GM23338 (cell line): ENCODE data around the gene GAS2. TPM values are rescaled to one million over a fixed set of nuclear protein-coding genes. Genes with fewer than 3 reads are reported as not detected.

Experiments
- ATAC-seq: fragments of 200-7000 bp; cut with Tn5 transposase; 3 replicates; pipeline ENCODE4 v1.9.1; 2020
- DNase-seq: peaks from one replicate; pipeline ENCODE4 v3.0.0-alpha.2; 2015; ENCODE audit warnings: low spot score
- H2AFZ ChIP-seq: fragments of 200-600 bp; sonication (generic); 2 replicates; pipeline ENCODE4 v1.8.0; 2016; ENCODE audit warnings: antibody characterized with exemption, mild to moderate bottlenecking, moderate library complexity
- H3F3A ChIP-seq: fragments of 200-600 bp; sonication (generic); replicated peaks from 2 replicates; pipeline ENCODE4 v1.8.0; 2017; ENCODE audit warnings: antibody characterized with exemption, mixed run types, low read depth
- H3K27ac ChIP-seq: fragments of 200-600 bp; sonication (generic); 2 replicates; pipeline ENCODE4 v1.6.1; 2016; ENCODE audit warnings: low read depth
- H3K27me3 ChIP-seq: fragments of 200-600 bp; sonication (generic); 2 replicates; pipeline ENCODE4 v1.8.0; 2016; ENCODE audit warnings: mild to moderate bottlenecking, mixed run types, moderate library complexity; ENCODE audit not compliant: insufficient read depth
- H3K36me3 ChIP-seq: fragments of 200-600 bp; sonication (generic); 2 replicates; pipeline ENCODE4 v1.8.0; 2016; ENCODE audit warnings: mild to moderate bottlenecking; ENCODE audit not compliant: insufficient read depth
- H3K4me1 ChIP-seq: fragments of 200-600 bp; sonication (generic); 2 replicates; pipeline ENCODE4 v1.8.0; 2016; ENCODE audit warnings: mild to moderate bottlenecking, moderate library complexity; ENCODE audit not compliant: insufficient read depth
- H3K4me2 ChIP-seq: fragments of 200-600 bp; sonication (generic); 2 replicates; pipeline ENCODE4 v1.7.1; 2017; ENCODE audit warnings: mixed run types
- H3K4me3 ChIP-seq: fragments of 200-600 bp; sonication (generic); 2 replicates; pipeline ENCODE4 v1.6.1; 2016; ENCODE audit warnings: mixed run types
- H3K79me2 ChIP-seq: fragments of 200-600 bp; sonication (generic); replicated peaks from 2 replicates; pipeline ENCODE4 v1.8.0; 2017; ENCODE audit warnings: mild to moderate bottlenecking; ENCODE audit not compliant: insufficient read depth
- H3K9me2 ChIP-seq: fragments of 200-600 bp; sonication (generic); 2 replicates; pipeline ENCODE4 v1.8.0; 2017; ENCODE audit not compliant: insufficient read depth
- H4K20me1 ChIP-seq: fragments of 200-600 bp; sonication (generic); replicated peaks from 2 replicates; pipeline ENCODE4 v1.8.0; 2017; ENCODE audit warnings: mild to moderate bottlenecking; ENCODE audit not compliant: insufficient read depth
- H3K27ac Mint-ChIP-seq: 2 replicates; pipeline ENCODE4 v1.8.0; 2020; ENCODE audit warnings: inconsistent platforms, mild to moderate bottlenecking, moderate library complexity, mixed read lengths
- H3K27me3 Mint-ChIP-seq: 3 replicates; pipeline ENCODE4 v1.8.0; 2022; ENCODE audit warnings: low read depth, mild to moderate bottlenecking, moderate library complexity, mixed read lengths, inconsistent platforms; ENCODE audit not compliant: insufficient read depth, poor library complexity
- H3K36me3 Mint-ChIP-seq: 3 replicates; pipeline ENCODE4 v1.8.0; 2021; ENCODE audit warnings: low read depth, mild to moderate bottlenecking, inconsistent platforms, moderate library complexity, mixed read lengths
- H3K4me1 Mint-ChIP-seq: 3 replicates; pipeline ENCODE4 v1.8.0; 2020; ENCODE audit warnings: mild to moderate bottlenecking, inconsistent platforms, mixed read lengths
- H3K4me3 Mint-ChIP-seq: 3 replicates; pipeline ENCODE4 v1.8.0; 2021; ENCODE audit warnings: moderate library complexity, mild to moderate bottlenecking, inconsistent platforms, mixed read lengths
- H3K9me3 Mint-ChIP-seq: 3 replicates; pipeline ENCODE4 v1.8.0; 2020; ENCODE audit warnings: moderate library complexity, mild to moderate bottlenecking, inconsistent platforms, mixed read lengths
- CREB1 ChIP-seq: fragments of 250-450 bp; sonication (Bioruptor Pico); IDR thresholded peaks from 2 replicates; pipeline ENCODE4 v1.5.0; 2020; ENCODE audit warnings: low read depth, mild to moderate bottlenecking, moderate library complexity
- EZH2 ChIP-seq: fragments of 200-600 bp; sonication (generic); IDR thresholded peaks from one replicate; pipeline ENCODE4 v1.8.0; 2017; ENCODE audit warnings: antibody characterized with exemption, mild to moderate bottlenecking, low read depth; ENCODE audit not compliant: unreplicated experiment
- EZH2phosphoT487 ChIP-seq: fragments of 200-600 bp; sonication (generic); IDR thresholded peaks from one replicate; pipeline ENCODE4 v1.8.1; 2018; ENCODE audit warnings: antibody characterized with exemption; ENCODE audit not compliant: unreplicated experiment
- JUNB ChIP-seq: IDR thresholded peaks from one replicate; pipeline ENCODE4 v1.6.1; 2016; ENCODE audit warnings: antibody characterized with exemption; ENCODE audit not compliant: unreplicated experiment
- NANOG ChIP-seq: IDR thresholded peaks from 2 replicates; pipeline ENCODE4 v1.6.1; 2016; ENCODE audit warnings: antibody characterized with exemption, borderline replicate concordance
- POLR2AphosphoS5 ChIP-seq: IDR thresholded peaks from 2 replicates; pipeline ENCODE4 v1.6.1; 2016; ENCODE audit warnings: antibody characterized with exemption, low read depth
- STAT1 ChIP-seq: IDR thresholded peaks from one replicate; pipeline ENCODE4 v1.6.1; 2016; ENCODE audit warnings: antibody characterized with exemption; ENCODE audit not compliant: unreplicated experiment
- ZNF114 ChIP-seq: fragments of 250-450 bp; sonication (Bioruptor Pico); IDR thresholded peaks from 2 replicates; pipeline ENCODE4 v1.5.0; 2020; ENCODE audit warnings: mild to moderate bottlenecking, moderate library complexity
- ZNF331 ChIP-seq: fragments of 250-450 bp; sonication (Bioruptor Pico); IDR thresholded peaks from 2 replicates; pipeline ENCODE4 v1.5.0; 2020; ENCODE audit warnings: low read depth, mild to moderate bottlenecking, moderate library complexity
- polyA plus RNA-seq: library from polyadenylated mRNA; unstranded; fragments of >200 nt; fragmentation: Nextera tagmentation; extraction: Ambion mirVana; gene quantifications from 2 replicates; pipeline ENCODE4 v1.2.1, GENCODE V29; 2016
- total RNA-seq: library from RNA; depleted of rRNA; stranded (reverse); fragments of >200 nt; shearing (Covaris generic); gene quantifications from 2 replicates; pipeline ENCODE4 v1.2.3, GENCODE V29; 2014
- TF ChIP-seq, protein P1 (sequence below): IDR thresholded peaks from one replicate; pipeline ENCODE4 v1.6.1; 2018; ENCODE audit warnings: antibody characterized with exemption; ENCODE audit not compliant: unreplicated experiment
- TF ChIP-seq, protein P2 (sequence below): fragments of 250-450 bp; sonication (Bioruptor Pico); IDR thresholded peaks from 2 replicates; pipeline ENCODE4 v1.5.0; 2020; ENCODE audit warnings: mild to moderate bottlenecking, moderate library complexity
- TF ChIP-seq, protein P3 (sequence below): IDR thresholded peaks from 2 replicates; pipeline ENCODE4 v1.6.1; 2016; ENCODE audit warnings: antibody characterized with exemption
- TF ChIP-seq, protein P4 (sequence below), 2 experiments: fragments of 200-600 bp in 1 of 2; sonication (generic) in 1 of 2; conservative IDR thresholded peaks; 2 replicates each; pipeline versions ENCODE4 v1.5.1 to v1.6.1; 2016 to 2017; ENCODE audit warnings: antibody characterized with exemption in 2 of 2, low read depth in 2 of 2, mild to moderate bottlenecking in 2 of 2, moderate library complexity in 1 of 2

The GAS2 gene
- total and polyA plus RNA-seq, 2 experiments from 2014 or later = 2.6 to 6.7 TPM

DNA sequence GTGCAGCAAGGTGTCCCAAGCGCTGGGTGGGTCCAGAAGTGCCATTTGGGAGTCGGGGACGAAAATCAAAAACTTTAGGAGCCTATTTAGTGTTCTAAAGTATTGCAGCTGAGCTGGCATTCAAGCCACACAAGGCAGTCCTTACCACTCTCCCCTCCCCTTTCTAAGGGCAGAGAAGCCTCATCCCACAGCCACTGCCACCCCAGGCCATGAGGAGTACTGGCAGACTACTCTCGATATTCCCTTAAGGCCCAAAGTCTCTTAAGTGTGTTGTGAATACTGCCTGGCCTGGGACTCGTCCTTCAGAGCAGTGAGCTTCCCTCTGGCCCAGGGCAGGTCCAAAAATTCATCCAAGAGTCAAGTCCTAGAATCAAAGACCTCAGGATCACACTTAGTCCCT lies 48.5 kb upstream of the GAS2 start:
- H3K27ac Mint-ChIP-seq = no peak overlapping the region
- ATAC-seq (peak; percentile 80), DNase-seq (peak; percentile 27)
- Histone ChIP-seq H2AFZ (no peak overlapping the region), H3K9me2 (no peaks in the 10 kb centered on the region), H3K36me3 (no peaks in the 10 kb centered on the region), H3F3A (no peaks in the 10 kb centered on the region), H3K4me1 (no peaks in the 10 kb centered on the region), H3K79me2 (peaks cover 8% of the 10 kb centered on the region), H3K27ac (no peak overlapping the region), H3K4me3 (no peak overlapping the region), H4K20me1 (no peaks in the 10 kb centered on the region), H3K27me3 (no peaks in the 10 kb centered on the region), H3K4me2 (no peak overlapping the region)
- TF ChIP-seq POLR2AphosphoS5 = no peak
- TF ChIP-seq, protein P1, sequence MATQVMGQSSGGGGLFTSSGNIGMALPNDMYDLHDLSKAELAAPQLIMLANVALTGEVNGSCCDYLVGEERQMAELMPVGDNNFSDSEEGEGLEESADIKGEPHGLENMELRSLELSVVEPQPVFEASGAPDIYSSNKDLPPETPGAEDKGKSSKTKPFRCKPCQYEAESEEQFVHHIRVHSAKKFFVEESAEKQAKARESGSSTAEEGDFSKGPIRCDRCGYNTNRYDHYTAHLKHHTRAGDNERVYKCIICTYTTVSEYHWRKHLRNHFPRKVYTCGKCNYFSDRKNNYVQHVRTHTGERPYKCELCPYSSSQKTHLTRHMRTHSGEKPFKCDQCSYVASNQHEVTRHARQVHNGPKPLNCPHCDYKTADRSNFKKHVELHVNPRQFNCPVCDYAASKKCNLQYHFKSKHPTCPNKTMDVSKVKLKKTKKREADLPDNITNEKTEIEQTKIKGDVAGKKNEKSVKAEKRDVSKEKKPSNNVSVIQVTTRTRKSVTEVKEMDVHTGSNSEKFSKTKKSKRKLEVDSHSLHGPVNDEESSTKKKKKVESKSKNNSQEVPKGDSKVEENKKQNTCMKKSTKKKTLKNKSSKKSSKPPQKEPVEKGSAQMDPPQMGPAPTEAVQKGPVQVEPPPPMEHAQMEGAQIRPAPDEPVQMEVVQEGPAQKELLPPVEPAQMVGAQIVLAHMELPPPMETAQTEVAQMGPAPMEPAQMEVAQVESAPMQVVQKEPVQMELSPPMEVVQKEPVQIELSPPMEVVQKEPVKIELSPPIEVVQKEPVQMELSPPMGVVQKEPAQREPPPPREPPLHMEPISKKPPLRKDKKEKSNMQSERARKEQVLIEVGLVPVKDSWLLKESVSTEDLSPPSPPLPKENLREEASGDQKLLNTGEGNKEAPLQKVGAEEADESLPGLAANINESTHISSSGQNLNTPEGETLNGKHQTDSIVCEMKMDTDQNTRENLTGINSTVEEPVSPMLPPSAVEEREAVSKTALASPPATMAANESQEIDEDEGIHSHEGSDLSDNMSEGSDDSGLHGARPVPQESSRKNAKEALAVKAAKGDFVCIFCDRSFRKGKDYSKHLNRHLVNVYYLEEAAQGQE = no peak
- TF ChIP-seq ZNF114 (CRISPR knock-in tag) = no peak
- TF ChIP-seq STAT1 = no peak
- no peak for TF ChIP-seq NANOG
- TF ChIP-seq, protein P2, sequence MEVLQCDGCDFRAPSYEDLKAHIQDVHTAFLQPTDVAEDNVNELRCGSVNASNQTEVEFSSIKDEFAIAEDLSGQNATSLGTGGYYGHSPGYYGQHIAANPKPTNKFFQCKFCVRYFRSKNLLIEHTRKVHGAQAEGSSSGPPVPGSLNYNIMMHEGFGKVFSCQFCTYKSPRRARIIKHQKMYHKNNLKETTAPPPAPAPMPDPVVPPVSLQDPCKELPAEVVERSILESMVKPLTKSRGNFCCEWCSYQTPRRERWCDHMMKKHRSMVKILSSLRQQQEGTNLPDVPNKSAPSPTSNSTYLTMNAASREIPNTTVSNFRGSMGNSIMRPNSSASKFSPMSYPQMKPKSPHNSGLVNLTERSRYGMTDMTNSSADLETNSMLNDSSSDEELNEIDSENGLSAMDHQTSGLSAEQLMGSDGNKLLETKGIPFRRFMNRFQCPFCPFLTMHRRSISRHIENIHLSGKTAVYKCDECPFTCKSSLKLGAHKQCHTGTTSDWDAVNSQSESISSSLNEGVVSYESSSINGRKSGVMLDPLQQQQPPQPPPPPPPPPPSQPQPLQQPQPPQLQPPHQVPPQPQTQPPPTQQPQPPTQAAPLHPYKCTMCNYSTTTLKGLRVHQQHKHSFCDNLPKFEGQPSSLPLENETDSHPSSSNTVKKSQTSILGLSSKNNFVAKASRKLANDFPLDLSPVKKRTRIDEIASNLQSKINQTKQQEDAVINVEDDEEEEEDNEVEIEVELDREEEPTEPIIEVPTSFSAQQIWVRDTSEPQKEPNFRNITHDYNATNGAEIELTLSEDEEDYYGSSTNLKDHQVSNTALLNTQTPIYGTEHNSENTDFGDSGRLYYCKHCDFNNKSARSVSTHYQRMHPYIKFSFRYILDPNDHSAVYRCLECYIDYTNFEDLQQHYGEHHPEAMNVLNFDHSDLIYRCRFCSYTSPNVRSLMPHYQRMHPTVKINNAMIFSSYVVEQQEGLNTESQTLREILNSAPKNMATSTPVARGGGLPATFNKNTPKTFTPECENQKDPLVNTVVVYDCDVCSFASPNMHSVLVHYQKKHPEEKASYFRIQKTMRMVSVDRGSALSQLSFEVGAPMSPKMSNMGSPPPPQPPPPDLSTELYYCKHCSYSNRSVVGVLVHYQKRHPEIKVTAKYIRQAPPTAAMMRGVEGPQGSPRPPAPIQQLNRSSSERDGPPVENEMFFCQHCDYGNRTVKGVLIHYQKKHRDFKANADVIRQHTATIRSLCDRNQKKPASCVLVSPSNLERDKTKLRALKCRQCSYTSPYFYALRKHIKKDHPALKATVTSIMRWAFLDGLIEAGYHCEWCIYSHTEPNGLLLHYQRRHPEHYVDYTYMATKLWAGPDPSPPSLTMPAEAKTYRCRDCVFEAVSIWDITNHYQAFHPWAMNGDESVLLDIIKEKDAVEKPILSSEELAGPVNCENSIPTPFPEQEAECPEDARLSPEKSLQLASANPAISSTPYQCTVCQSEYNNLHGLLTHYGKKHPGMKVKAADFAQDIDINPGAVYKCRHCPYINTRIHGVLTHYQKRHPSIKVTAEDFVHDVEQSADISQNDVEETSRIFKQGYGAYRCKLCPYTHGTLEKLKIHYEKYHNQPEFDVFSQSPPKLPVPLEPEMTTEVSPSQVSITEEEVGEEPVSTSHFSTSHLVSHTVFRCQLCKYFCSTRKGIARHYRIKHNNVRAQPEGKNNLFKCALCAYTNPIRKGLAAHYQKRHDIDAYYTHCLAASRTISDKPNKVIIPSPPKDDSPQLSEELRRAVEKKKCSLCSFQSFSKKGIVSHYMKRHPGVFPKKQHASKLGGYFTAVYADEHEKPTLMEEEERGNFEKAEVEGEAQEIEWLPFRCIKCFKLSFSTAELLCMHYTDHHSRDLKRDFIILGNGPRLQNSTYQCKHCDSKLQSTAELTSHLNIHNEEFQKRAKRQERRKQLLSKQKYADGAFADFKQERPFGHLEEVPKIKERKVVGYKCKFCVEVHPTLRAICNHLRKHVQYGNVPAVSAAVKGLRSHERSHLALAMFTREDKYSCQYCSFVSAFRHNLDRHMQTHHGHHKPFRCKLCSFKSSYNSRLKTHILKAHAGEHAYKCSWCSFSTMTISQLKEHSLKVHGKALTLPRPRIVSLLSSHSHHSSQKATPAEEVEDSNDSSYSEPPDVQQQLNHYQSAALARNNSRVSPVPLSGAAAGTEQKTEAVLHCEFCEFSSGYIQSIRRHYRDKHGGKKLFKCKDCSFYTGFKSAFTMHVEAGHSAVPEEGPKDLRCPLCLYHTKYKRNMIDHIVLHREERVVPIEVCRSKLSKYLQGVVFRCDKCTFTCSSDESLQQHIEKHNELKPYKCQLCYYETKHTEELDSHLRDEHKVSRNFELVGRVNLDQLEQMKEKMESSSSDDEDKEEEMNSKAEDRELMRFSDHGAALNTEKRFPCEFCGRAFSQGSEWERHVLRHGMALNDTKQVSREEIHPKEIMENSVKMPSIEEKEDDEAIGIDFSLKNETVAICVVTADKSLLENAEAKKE (CRISPR knock-in tag) = no peak
- TF ChIP-seq, protein P3, sequence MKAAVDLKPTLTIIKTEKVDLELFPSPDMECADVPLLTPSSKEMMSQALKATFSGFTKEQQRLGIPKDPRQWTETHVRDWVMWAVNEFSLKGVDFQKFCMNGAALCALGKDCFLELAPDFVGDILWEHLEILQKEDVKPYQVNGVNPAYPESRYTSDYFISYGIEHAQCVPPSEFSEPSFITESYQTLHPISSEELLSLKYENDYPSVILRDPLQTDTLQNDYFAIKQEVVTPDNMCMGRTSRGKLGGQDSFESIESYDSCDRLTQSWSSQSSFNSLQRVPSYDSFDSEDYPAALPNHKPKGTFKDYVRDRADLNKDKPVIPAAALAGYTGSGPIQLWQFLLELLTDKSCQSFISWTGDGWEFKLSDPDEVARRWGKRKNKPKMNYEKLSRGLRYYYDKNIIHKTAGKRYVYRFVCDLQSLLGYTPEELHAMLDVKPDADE = no peak
- TF ChIP-seq, protein P4, sequence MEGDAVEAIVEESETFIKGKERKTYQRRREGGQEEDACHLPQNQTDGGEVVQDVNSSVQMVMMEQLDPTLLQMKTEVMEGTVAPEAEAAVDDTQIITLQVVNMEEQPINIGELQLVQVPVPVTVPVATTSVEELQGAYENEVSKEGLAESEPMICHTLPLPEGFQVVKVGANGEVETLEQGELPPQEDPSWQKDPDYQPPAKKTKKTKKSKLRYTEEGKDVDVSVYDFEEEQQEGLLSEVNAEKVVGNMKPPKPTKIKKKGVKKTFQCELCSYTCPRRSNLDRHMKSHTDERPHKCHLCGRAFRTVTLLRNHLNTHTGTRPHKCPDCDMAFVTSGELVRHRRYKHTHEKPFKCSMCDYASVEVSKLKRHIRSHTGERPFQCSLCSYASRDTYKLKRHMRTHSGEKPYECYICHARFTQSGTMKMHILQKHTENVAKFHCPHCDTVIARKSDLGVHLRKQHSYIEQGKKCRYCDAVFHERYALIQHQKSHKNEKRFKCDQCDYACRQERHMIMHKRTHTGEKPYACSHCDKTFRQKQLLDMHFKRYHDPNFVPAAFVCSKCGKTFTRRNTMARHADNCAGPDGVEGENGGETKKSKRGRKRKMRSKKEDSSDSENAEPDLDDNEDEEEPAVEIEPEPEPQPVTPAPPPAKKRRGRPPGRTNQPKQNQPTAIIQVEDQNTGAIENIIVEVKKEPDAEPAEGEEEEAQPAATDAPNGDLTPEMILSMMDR (conservative IDR thresholded peaks at IDR 0.05; ENCODE audit: low read depth in 2 of 2) = no peak
- no peak for TF ChIP-seq EZH2phosphoT487
- no peak for TF ChIP-seq JUNB
- TF ChIP-seq EZH2 = no peak
- no peak for TF ChIP-seq ZNF331 (CRISPR knock-in tag)
- TF ChIP-seq CREB1 (CRISPR knock-in tag) = no peak
- H3K4me1 Mint-ChIP-seq = no peaks in the 10 kb centered on the region; the same call in 2 of the 3 replicates
- H3K27me3 Mint-ChIP-seq = peaks cover 2% of the 10 kb centered on the region
- no peak overlapping the region for H3K4me3 Mint-ChIP-seq
- H3K36me3 Mint-ChIP-seq = no peaks in the 10 kb centered on the region
- H3K9me3 Mint-ChIP-seq = no peaks in the 10 kb centered on the region
